OCI-LY1 (cell line): Measurements from ENCODE around the gene TM9SF4.

Source experiments
- EZH2 ChIP-seq: fragments of 200-600 bp; sonication (generic), shearing (Covaris generic); IDR thresholded peaks from 2 replicates; pipeline ENCODE4 v1.8.0; 2017; ENCODE audit warnings: borderline replicate concordance, mixed run types, mild to moderate bottlenecking, antibody characterized with exemption, low read length, moderate library complexity, mixed read lengths
- TF ChIP-seq, protein P1 (sequence below): fragments of 200-600 bp; sonication (generic), shearing (Covaris generic); IDR thresholded peaks from 2 replicates; pipeline ENCODE4 v1.5.1; 2017; ENCODE audit warnings: mild to moderate bottlenecking, antibody characterized with exemption, low read length, moderate library complexity, mixed read lengths

GRCh38 chr20:32199006-32199405 is 89.5 kb downstream of the TM9SF4 start:
- TF ChIP-seq, protein P1, sequence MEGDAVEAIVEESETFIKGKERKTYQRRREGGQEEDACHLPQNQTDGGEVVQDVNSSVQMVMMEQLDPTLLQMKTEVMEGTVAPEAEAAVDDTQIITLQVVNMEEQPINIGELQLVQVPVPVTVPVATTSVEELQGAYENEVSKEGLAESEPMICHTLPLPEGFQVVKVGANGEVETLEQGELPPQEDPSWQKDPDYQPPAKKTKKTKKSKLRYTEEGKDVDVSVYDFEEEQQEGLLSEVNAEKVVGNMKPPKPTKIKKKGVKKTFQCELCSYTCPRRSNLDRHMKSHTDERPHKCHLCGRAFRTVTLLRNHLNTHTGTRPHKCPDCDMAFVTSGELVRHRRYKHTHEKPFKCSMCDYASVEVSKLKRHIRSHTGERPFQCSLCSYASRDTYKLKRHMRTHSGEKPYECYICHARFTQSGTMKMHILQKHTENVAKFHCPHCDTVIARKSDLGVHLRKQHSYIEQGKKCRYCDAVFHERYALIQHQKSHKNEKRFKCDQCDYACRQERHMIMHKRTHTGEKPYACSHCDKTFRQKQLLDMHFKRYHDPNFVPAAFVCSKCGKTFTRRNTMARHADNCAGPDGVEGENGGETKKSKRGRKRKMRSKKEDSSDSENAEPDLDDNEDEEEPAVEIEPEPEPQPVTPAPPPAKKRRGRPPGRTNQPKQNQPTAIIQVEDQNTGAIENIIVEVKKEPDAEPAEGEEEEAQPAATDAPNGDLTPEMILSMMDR: no peak
- no peak for TF ChIP-seq EZH2
